Measurements from ENCODE around the gene LY6G5C.

Gene LY6G5C

GRCh38 chr6:31664790-31665500 is 15.9 kb downstream of the LY6G5C start, which contains the start of gene GPANK1:
TSS of gene GPANK1 (minus strand) at chr6:31664997. CDS start at chr6:31664478, 519 bp downstream.
- H3K27ac ChIP-seq = peak within 1 kb of the TSS; percentile 99
- TF ChIP-seq, protein P1, sequence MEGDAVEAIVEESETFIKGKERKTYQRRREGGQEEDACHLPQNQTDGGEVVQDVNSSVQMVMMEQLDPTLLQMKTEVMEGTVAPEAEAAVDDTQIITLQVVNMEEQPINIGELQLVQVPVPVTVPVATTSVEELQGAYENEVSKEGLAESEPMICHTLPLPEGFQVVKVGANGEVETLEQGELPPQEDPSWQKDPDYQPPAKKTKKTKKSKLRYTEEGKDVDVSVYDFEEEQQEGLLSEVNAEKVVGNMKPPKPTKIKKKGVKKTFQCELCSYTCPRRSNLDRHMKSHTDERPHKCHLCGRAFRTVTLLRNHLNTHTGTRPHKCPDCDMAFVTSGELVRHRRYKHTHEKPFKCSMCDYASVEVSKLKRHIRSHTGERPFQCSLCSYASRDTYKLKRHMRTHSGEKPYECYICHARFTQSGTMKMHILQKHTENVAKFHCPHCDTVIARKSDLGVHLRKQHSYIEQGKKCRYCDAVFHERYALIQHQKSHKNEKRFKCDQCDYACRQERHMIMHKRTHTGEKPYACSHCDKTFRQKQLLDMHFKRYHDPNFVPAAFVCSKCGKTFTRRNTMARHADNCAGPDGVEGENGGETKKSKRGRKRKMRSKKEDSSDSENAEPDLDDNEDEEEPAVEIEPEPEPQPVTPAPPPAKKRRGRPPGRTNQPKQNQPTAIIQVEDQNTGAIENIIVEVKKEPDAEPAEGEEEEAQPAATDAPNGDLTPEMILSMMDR (IDR thresholded peaks at IDR 0.05) = no peak
- TF ChIP-seq ZFX (IDR thresholded peaks at IDR 0.05; ENCODE audit: borderline replicate concordance) = no peak

DNA sequence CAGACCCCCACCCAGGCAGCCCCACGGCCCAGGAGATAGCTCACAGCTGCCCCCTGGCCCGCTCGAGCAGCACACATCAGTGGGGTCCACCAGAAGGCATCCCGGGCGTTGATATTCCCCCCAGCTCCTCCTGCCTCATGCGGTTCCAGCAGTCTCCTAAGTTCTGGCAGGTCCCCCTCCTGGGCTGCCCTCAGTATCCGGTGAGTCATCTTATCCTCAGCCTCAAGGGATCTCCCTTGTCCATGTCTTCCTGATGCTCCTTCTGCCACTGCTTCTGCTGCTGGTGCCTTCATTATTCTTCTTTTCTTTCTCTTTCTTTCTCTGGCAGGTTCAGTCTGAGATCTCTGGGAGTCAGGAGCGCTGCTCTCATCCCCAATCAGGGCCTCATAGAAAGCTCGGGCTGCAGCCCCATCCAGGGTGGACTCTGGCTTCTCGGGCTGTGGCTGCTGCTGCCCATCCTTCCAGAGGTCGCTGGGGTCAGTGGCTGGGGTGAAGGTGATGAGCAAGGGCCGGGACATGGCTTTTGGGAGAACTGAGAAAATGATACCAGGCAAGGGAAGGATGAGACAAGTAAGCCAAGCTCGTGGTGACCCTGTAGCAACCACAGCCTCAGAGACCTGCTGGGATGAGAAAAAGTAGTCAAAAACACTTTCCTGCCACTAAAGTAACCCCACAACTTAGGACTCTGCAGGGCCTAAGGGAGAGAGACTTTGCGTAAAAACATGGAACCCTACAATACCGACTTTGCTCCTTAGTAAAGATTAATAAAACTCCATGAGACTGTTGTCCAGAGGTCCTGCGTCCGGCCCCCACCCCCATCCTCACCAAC is 16.7 kb downstream of the LY6G5C start:
- H3K27ac ChIP-seq = peak overlapping the region; percentile 99
- TF ChIP-seq ZFX (IDR thresholded peaks at IDR 0.05; ENCODE audit: borderline replicate concordance) = no peak
- TF ChIP-seq, protein P1 (IDR thresholded peaks at IDR 0.05) = no peak

DNA sequence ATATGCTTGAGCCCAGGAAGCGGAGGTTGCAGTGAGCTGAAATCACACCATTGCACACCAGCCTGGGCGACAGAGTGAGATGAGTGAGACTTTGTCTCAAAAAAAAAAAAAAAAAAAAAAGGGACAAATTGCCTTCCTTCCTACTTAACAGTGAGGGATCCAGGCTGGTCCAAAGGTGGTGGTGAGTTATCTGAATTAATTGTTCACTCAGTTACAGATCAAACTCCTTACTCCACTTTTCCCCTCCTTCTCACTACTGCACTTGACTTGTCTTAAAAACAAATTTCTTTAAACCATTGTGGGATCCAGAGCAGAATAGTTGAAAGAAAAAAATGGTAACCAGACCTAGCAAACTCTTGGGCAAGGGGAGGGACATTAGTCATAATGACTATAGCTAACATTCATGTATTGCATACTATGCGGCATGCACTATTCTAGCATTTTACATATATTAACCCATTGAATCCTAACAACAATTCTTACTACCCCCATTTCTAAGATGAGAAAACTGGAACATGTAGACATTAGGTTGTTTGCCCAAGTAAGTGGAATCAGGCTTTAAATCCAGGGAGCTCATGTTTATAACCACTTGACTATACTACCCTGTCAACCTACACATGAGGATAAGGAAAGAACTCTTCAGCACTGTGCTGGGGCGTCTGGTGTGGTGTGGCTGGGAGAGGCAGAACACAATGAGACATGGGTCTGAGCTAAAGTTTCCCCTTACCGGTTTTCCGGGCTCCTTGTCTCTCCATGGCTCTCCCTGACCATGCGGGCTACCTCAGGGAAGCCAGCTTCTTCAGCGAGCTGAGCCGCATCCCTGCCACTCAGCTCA is 17.5 kb downstream of the LY6G5C start:
- H3K27ac ChIP-seq = peak overlapping the region; percentile 99
- TF ChIP-seq, protein P1 (IDR thresholded peaks at IDR 0.05) = no peak
- TF ChIP-seq ZFX (IDR thresholded peaks at IDR 0.05; ENCODE audit: borderline replicate concordance) = no peak

GRCh38 chr6:31662124-31662723 is 18.6 kb downstream of the LY6G5C start:
- TF ChIP-seq, protein P1 (IDR thresholded peaks at IDR 0.05) = no peak
- TF ChIP-seq ZFX (IDR thresholded peaks at IDR 0.05; ENCODE audit: borderline replicate concordance) = no peak
- H3K27ac ChIP-seq = peak overlapping the region; percentile 83

GRCh38 chr6:31661262-31662123 is 19.4 kb downstream of the LY6G5C start:
- TF ChIP-seq, protein P1 (IDR thresholded peaks at IDR 0.05) = no peak
- TF ChIP-seq ZFX (IDR thresholded peaks at IDR 0.05; ENCODE audit: borderline replicate concordance) = no peak
- H3K27ac ChIP-seq = peak overlapping the region; percentile 83
